Right lobe of liver (tissue), 4 donors: ENCODE measurements around the gene CD209.

Experiments used
- POLR2A ChIP-seq: fragments of 450-650 bp; IDR thresholded peaks from one replicate; pipeline ENCODE4 v1.6.1; 2017; ENCODE audit warnings: antibody characterized with exemption, mild to moderate bottlenecking
- TF ChIP-seq, protein P1 (sequence below), 4 donors: fragments of 200-600 bp in 3 of 4; fragments of 450-650 bp in 1 of 4; IDR thresholded peaks; one replicate each; pipeline versions ENCODE4 v1.5.1 to v1.8.0; 2016 to 2022; ENCODE audit warnings: antibody characterized with exemption in 4 of 4, mild to moderate bottlenecking in 2 of 4
- donor health status: DM: no; HTN: no; CAD: no.
- donor health status: DM: no; HTN: no; CAD: no.
- donor health status: DM: no; HTN: yes; CAD: no.

DNA sequence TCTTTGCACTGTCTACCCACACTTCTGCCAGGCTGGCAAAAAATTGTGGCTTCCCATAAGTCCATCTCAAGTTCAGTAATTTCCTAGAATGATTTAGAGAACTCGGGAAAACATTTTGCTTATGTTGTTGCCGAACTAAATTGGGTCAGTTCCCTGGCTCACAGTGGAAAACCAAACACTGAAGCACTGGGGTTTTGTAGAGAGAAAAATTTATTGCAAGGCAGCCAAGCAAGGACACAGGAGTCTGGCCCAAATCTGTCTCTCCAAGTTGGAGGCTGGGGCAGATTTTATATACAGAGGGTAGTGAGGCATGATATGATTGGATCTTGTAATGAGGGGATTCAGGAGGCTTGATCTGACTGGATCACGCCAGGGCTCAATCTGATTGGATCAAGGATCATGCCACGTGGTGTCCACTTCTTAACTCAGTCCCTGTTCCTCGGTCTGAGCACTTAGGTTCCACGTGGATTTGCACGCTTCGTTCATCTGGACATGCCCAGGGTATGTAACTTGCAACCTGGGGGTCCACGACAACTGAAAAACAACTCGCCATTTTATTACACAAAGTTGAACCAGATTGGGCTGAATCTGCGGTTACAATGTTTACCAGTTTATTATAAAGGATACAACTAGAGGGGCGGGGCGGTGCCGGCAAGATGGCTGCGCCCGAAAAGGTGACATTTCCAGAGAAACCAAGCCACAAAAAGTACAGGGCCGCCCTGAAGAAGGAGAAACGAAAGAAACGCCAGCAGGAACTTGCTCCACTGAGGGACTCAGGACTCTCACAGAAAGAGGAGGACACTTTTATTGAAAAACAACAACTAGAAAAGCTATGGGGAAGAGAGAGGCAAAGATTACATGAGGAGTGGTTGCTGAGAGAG is 7.3 kb downstream of the CD209 start:
- no peak for TF ChIP-seq POLR2A
- TF ChIP-seq, protein P1, sequence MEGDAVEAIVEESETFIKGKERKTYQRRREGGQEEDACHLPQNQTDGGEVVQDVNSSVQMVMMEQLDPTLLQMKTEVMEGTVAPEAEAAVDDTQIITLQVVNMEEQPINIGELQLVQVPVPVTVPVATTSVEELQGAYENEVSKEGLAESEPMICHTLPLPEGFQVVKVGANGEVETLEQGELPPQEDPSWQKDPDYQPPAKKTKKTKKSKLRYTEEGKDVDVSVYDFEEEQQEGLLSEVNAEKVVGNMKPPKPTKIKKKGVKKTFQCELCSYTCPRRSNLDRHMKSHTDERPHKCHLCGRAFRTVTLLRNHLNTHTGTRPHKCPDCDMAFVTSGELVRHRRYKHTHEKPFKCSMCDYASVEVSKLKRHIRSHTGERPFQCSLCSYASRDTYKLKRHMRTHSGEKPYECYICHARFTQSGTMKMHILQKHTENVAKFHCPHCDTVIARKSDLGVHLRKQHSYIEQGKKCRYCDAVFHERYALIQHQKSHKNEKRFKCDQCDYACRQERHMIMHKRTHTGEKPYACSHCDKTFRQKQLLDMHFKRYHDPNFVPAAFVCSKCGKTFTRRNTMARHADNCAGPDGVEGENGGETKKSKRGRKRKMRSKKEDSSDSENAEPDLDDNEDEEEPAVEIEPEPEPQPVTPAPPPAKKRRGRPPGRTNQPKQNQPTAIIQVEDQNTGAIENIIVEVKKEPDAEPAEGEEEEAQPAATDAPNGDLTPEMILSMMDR (IDR thresholded peaks at IDR 0.05): no peak
